BLaER1 (cell line): ENCODE results near the gene MYO10.

Experiments
- H3K27ac ChIP-seq: shearing (Covaris generic); formaldehyde crosslinking; 2 replicates; pipeline ENCODE4 v1.8.1; 2022
- H3K27me3 ChIP-seq: shearing (Covaris generic); formaldehyde crosslinking; 2 replicates; pipeline ENCODE4 v1.8.1; 2022
- H3K36me3 ChIP-seq: shearing (Covaris generic); formaldehyde crosslinking; 2 replicates; pipeline ENCODE4 v1.8.1; 2022
- H3K4me1 ChIP-seq: shearing (Covaris generic); formaldehyde crosslinking; 2 replicates; pipeline ENCODE4 v1.8.1; 2022
- H3K4me2 ChIP-seq: shearing (Covaris generic); formaldehyde crosslinking; 2 replicates; pipeline ENCODE4 v1.8.1; 2022
- H3K4me3 ChIP-seq: shearing (Covaris generic); formaldehyde crosslinking; 2 replicates; pipeline ENCODE4 v1.8.1; 2022
- H3K9ac ChIP-seq: shearing (Covaris generic); formaldehyde crosslinking; 2 replicates; pipeline ENCODE4 v1.8.1; 2022
- H3K9me3 ChIP-seq: shearing (Covaris generic); formaldehyde crosslinking; 2 replicates; pipeline ENCODE4 v1.8.1; 2022
- H4K20me1 ChIP-seq: shearing (Covaris generic); formaldehyde crosslinking; 2 replicates; pipeline ENCODE4 v1.8.1; 2022
- Cebpa-rat ChIP-seq: shearing (Covaris generic); IDR thresholded peaks from 2 replicates; pipeline ENCODE4 v1.8.1; 2022

The MYO10 gene

DNA sequence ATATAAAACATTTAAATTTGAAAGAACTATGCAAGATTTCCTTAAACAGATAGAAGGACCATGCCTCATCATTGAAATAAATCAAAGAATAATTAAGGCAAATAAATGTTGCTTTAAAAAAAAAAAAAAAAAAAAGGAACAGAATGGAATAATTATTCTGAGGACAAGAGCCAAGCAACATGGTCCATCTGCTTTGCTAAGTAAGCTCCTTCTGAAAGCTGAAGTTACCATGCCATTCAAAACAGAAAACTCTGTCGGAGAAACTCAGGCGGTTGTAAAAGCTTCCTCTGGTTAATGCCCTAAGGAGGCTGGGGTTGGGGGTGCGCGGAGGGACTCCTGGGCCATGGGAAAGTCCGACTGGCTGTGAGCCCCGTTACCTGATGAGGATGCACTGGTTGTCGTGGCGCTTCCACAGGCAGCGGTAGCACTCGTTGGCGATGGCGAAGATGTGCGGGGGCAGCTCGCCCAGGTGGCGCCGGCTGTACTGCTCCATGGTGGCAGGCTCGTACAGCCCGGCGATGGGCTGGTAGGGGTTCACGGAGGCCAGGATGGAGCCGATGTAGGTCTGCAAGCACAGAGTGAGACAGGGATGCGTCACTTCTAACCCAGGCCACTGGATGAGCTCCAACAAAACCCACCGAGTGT, 141.7 kb downstream of the MYO10 start:
- Histone ChIP-seq H3K4me3 (no peak overlapping the region), H4K20me1 (no peaks in the 10 kb centered on the region), H3K36me3 (no peaks in the 10 kb centered on the region), H3K27me3 (no peaks in the 10 kb centered on the region), H3K27ac (no peak overlapping the region), H3K4me2 (no peak overlapping the region), H3K9ac (no peak overlapping the region), H3K4me1 (peaks cover 15% of the 10 kb centered on the region), H3K9me3 (no peaks in the 10 kb centered on the region)
- no peak for TF ChIP-seq Cebpa-rat

DNA sequence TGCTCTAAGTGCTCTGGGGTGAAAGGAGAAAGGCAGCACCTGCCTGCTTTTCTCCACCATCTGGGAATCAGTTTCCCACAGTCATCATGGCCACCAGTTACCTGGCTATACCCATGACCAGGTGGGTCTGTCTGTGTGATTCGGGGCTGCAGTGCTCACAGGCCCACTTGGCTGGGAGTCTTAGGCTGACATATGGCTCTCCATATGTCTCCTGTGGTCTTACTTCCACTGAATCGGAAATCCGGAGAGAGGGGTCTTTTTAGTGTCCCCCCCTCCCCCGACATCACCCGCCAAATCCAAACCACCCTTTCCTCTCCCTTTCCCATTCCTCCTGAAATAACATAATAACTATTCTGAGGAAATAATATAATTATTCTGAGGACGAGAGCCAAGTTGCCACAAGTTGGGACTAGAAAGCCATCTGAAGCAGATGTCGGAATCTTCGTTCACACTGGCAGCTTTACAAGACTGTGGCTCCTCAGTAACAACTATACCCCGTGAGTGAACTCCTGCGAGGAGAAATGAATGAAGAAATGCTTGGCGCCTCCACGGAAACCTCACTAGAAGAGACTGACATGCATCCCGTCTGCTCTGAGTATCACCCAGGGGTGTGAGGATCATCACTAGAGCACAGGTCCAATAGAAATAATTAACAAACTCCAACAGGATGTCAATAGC, 143.4 kb downstream of the MYO10 start:
- H3K36me3 ChIP-seq, result no peaks in the 10 kb centered on the region
- no peak for TF ChIP-seq Cebpa-rat

GRCh38 chr5:16791904-16792597, 144.0 kb downstream of the MYO10 start:
- Histone ChIP-seq H3K4me1 (peaks cover 18% of the 10 kb centered on the region), H3K9me3 (no peaks in the 10 kb centered on the region), H3K27me3 (no peaks in the 10 kb centered on the region), H3K27ac (no peak overlapping the region), H3K36me3 (no peaks in the 10 kb centered on the region), H3K9ac (no peak overlapping the region), H3K4me2 (no peak overlapping the region), H3K4me3 (no peak overlapping the region), H4K20me1 (no peaks in the 10 kb centered on the region)
- TF ChIP-seq Cebpa-rat, result no peak

More for the DNA sequence above, 143.4 kb downstream of the MYO10 start:
- Histone ChIP-seq H3K9me3 (no peaks in the 10 kb centered on the region), H3K4me3 (no peak overlapping the region), H3K27ac (no peak overlapping the region), H3K4me2 (no peak overlapping the region), H3K4me1 (peaks cover 18% of the 10 kb centered on the region), H3K9ac (no peak overlapping the region), H4K20me1 (no peaks in the 10 kb centered on the region), H3K27me3 (no peaks in the 10 kb centered on the region)

DNA sequence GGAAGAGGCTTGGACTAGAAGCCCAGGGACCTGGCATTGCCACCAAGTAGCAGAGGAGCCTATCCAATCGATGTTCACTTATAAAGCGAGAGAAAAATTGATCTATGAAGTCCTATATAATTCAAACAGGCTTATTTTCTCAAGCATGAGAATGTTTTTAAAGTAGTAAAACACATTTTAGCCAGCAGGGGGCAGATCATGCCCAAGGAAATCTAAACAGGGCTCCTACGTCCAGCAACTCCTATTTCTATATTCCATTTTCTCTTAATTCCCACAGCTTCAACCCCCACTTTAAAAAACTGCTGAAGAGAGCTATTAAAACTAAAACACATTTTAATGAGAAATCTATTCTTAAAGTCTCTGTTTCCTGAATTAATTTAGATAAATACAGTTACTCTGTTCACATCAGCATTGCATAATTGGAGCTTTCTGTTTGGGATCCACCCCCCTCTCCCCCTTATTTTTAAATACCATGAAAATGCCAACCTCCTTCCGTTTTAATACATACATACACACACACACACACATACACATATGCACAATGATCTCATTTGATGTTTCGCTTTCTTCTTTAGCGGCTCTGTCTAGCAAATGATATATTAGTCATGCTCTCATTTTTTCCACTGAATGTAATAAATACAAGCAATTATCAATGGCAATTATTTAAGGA, 144.9 kb downstream of the MYO10 start:
- no peak for TF ChIP-seq Cebpa-rat
- Histone ChIP-seq H3K4me2 (no peak overlapping the region), H3K27ac (no peak overlapping the region), H3K4me3 (no peak overlapping the region), H3K9ac (no peak overlapping the region), H3K4me1 (peaks cover 18% of the 10 kb centered on the region), H3K36me3 (no peaks in the 10 kb centered on the region), H4K20me1 (no peaks in the 10 kb centered on the region), H3K9me3 (no peaks in the 10 kb centered on the region), H3K27me3 (no peaks in the 10 kb centered on the region)

DNA sequence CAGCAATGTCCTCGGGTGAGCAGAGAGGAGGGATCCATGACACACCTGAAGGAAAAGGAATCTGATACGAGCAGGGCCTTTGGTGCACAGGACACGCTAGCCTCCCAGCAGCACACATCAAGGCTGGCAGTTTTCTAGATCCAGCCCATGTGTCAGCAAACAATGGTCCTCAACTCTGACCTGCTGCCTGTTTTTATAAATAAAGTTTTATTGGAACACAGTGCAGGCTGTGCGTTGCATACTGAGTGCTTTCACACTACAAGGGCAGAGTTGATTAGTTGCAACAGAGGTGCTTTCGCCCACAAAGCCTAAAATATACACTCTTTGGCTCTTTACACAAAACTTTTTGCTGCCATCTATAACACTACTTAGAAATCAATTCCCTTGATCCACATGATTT, 147.1 kb downstream of the MYO10 start:
- Histone ChIP-seq H3K27ac (no peak overlapping the region), H3K9ac (no peak overlapping the region), H3K4me3 (no peak overlapping the region), H3K27me3 (no peaks in the 10 kb centered on the region), H3K4me2 (no peak overlapping the region), H4K20me1 (no peaks in the 10 kb centered on the region), H3K9me3 (no peaks in the 10 kb centered on the region), H3K36me3 (no peaks in the 10 kb centered on the region), H3K4me1 (peaks cover 28% of the 10 kb centered on the region)
- TF ChIP-seq Cebpa-rat, result no peak

- H3K4me2 ChIP-seq, result no peak overlapping the region
- no peak overlapping the region for H3K27ac ChIP-seq
- H3K4me1 ChIP-seq, result peaks cover 33% of the 10 kb centered on the region
- H3K4me3 ChIP-seq, result no peak overlapping the region
- no peaks in the 10 kb centered on the region for H3K36me3 ChIP-seq
- no peaks in the 10 kb centered on the region for H3K9me3 ChIP-seq
- no peak for TF ChIP-seq Cebpa-rat
- no peaks in the 10 kb centered on the region for H4K20me1 ChIP-seq
- no peaks in the 10 kb centered on the region for H3K27me3 ChIP-seq
- no peak overlapping the region for H3K9ac ChIP-seq
Measured at GRCh38 chr5:16787278-16787677, 148.8 kb downstream of the MYO10 start.

DNA sequence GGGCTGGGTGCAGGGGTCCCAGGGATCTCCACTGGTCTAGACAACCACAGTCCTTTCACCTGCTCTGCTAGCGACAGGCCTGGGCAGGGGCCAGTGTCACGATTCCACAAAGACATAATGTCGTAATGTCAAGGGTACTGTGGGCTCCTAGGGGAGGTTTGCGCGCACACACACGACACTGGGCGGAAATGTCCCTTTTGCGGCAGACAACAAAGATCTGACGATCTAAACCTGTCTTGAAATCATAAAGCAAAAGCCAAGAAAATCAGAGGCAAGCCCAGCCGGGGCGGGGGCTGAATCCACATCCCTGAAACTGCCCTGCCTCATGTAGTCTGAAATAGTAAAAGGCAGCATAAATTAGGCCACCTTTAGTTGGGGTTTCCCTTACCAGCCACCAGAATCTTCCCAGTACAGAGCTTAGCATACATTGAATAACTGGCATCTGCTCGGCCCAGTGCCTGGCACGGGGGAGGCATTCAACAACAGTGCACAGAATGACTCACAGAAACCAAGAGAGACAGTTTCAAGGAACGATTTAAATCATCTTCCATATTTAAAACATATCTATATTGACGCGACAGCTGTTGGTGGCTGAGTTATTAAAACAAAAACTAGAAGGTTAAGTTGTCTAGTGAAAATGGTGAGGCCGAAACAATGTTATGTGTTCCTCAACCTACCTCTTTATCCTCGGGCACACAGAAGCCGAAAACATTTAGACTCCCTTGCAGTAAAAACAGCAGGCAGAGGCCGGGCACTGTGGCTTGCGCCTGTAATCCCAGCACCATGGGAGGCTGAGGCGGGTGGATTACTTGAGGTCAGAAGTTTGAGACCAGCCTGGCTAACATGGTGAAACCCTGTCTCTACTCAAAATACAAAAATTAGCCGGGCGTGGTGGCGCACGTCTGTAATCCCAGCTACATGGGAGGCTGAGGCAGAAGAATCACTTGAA, 151.0 kb downstream of the MYO10 start:
- no peaks in the 10 kb centered on the region for H3K9me3 ChIP-seq
- no peaks in the 10 kb centered on the region for H3K27me3 ChIP-seq
- H3K4me1 ChIP-seq, result peaks cover 26% of the 10 kb centered on the region
- no peak overlapping the region for H3K4me3 ChIP-seq
- no peaks in the 10 kb centered on the region for H4K20me1 ChIP-seq
- H3K27ac ChIP-seq, result no peak overlapping the region
- TF ChIP-seq Cebpa-rat, result no peak
- no peak overlapping the region for H3K9ac ChIP-seq
- H3K36me3 ChIP-seq, result no peaks in the 10 kb centered on the region
- peak overlapping the region; percentile 46 for H3K4me2 ChIP-seq

DNA sequence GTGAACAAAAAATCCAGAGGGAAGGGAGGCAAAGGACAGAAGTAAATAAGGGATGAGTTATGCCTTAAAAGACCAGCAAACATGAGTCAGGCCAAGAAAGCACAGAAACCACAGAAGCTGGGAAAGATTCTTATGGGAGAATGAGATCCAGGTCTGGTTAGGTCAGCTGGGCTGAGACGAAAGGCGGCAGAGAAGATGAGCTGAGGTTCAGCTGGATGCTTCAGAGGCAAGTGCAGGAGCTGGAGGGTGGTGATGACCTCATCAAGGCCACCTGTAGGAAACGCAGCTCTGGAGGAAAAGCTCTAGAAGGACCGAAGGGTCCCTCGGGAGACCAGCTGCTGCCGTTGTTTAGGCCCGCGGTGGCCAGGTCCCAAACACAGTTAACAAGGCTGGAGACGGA, 152.0 kb downstream of the MYO10 start:
- Histone ChIP-seq H4K20me1 (no peaks in the 10 kb centered on the region), H3K4me2 (peak overlapping the region; percentile 46), H3K27ac (no peak overlapping the region)

More for the DNA sequence above, 152.0 kb downstream of the MYO10 start:
- Histone ChIP-seq H3K9ac (no peak overlapping the region), H3K27me3 (no peaks in the 10 kb centered on the region), H3K4me1 (peaks cover 16% of the 10 kb centered on the region), H3K36me3 (no peaks in the 10 kb centered on the region), H3K9me3 (no peaks in the 10 kb centered on the region), H3K4me3 (no peak overlapping the region)
- no peak for TF ChIP-seq Cebpa-rat
